CD4-positive, alpha-beta T cell (primary cell): Measurements from ENCODE around the gene SNX25. TPM values are rescaled to one million over a fixed set of nuclear protein-coding genes. Genes with fewer than 3 reads are reported as not detected.

Source experiments
- ATAC-seq: fragments of 200-7000 bp; cut with Tn5 transposase; one replicate; pipeline ENCODE4 v1.10.0; 2022; ENCODE audit warnings: mild to moderate bottlenecking; ENCODE audit not compliant: poor library complexity
- CTCF ChIA-PET: fragments of 350-600 bp; sonication (Branson Sonifier 250); formaldehyde crosslinking; loops from one replicate; lab custom pipeline; 2021; ENCODE audit warnings: antibody characterized with exemption, inconsistent platforms; lab: Charles Lee
- POLR2A ChIA-PET: fragments of 350-600 bp; sonication (Branson Sonifier 250); formaldehyde crosslinking; loops from one replicate; lab custom pipeline; 2021; ENCODE audit warnings: antibody characterized with exemption, inconsistent platforms; lab: Charles Lee
- DNase-seq, 14 experiments: peaks; one replicate each; pipeline ENCODE4 v3.0.0-alpha.2; 2013 to 2020; ENCODE audit warnings: mixed read lengths in 2 of 14
- H3K27ac ChIP-seq, 2 donors: one replicate each; pipeline versions ENCODE4 v1.5.1 to v1.7.0; 2013; ENCODE audit warnings: low read length in 2 of 2, low read depth in 1 of 2, mild to moderate bottlenecking in 1 of 2
- H3K27me3 ChIP-seq, 2 experiments: 1 replicate in 1 of 2; 2 replicates in 1 of 2; pipeline versions ENCODE4 v1.6.1 to v1.7.0; 2013; ENCODE audit warnings: low read length in 2 of 2, control low read depth in 1 of 2, mild to moderate bottlenecking in 1 of 2, moderate library complexity in 1 of 2; ENCODE audit not compliant: insufficient read depth in 2 of 2, control insufficient read depth in 1 of 2
- H3K36me3 ChIP-seq: one replicate; pipeline ENCODE4 v1.6.1; 2013; ENCODE audit warnings: low read length, control low read depth; ENCODE audit not compliant: insufficient read depth
- H3K4me1 ChIP-seq: one replicate; pipeline ENCODE4 v1.6.1; 2013; ENCODE audit warnings: low read length, control low read depth; ENCODE audit not compliant: insufficient read depth
- H3K4me3 ChIP-seq: one replicate; pipeline ENCODE4 v1.5.1; 2013; ENCODE audit warnings: mild to moderate bottlenecking, low read length, moderate library complexity
- H3K9me3 ChIP-seq, 2 experiments: 1 replicate in 1 of 2; 2 replicates in 1 of 2; pipeline versions ENCODE4 v1.6.1 to v1.7.0; 2013; ENCODE audit warnings: low read length in 2 of 2, mild to moderate bottlenecking in 2 of 2, control low read depth in 1 of 2, moderate library complexity in 1 of 2; ENCODE audit not compliant: control insufficient read depth in 1 of 2, insufficient read depth in 1 of 2
- H3K27ac Mint-ChIP-seq: one replicate; pipeline ENCODE4 v1.8.0; 2020; ENCODE audit warnings: mixed read lengths
- H3K27me3 Mint-ChIP-seq: one replicate; pipeline ENCODE4 v1.8.0; 2021; ENCODE audit warnings: mixed read lengths
- H3K36me3 Mint-ChIP-seq: one replicate; pipeline ENCODE4 v1.8.0; 2021; ENCODE audit warnings: low read depth, mixed read lengths
- H3K4me1 Mint-ChIP-seq: one replicate; pipeline ENCODE4 v1.8.0; 2021; ENCODE audit warnings: low read depth, mixed read lengths
- H3K4me3 Mint-ChIP-seq: one replicate; pipeline ENCODE4 v1.8.0; 2020; ENCODE audit warnings: mild to moderate bottlenecking, mixed read lengths
- H3K9me3 Mint-ChIP-seq: one replicate; pipeline ENCODE4 v1.8.0; 2020; ENCODE audit warnings: mixed read lengths
- CTCF ChIP-seq: fragments of 200-600 bp; IDR thresholded peaks from one replicate; pipeline ENCODE4 v1.8.0; 2022; ENCODE audit warnings: antibody characterized with exemption, mild to moderate bottlenecking
- intact Hi-C, 2 experiments: fragments of 100-400 bp; cut with DNase I in 1 of 2; cut with micrococcal nuclease in 1 of 2; formaldehyde crosslinking; loops; one replicate each; pipeline versions ENCODE4 v1.15.1 to v1.9.0; 2023 to 2025; cut with DNase I, micrococcal nuclease
- total RNA-seq, 174 experiments: library from RNA in 2 of 174; stranded (reverse) in 2 of 174; gene quantifications; one replicate each; pipeline ENCODE4 v1.2.3 and lab custom pipeline; 2021 to 2026

Gene SNX25
- total RNA-seq, 2 experiments from 2014 or later = 7.9 to 9.1 TPM

- ChIA-PET CTCF (no interaction called here), POLR2A (no interaction called here)
- DNase-seq (no peak), ATAC-seq (no peak)
- H3K27me3 Mint-ChIP-seq = no peaks in the 10 kb centered on the region
- Histone ChIP-seq H3K27ac (no peak overlapping the region), H3K4me3 (no peak overlapping the region), H3K27me3 (no peaks in the 10 kb centered on the region), H3K4me1 (no peaks in the 10 kb centered on the region), H3K9me3 (no peaks in the 10 kb centered on the region), H3K36me3 (peaks cover 3% of the 10 kb centered on the region)
- no peaks in the 10 kb centered on the region for H3K36me3 Mint-ChIP-seq
- TF ChIP-seq CTCF = no peak
- no peak overlapping the region for H3K27ac Mint-ChIP-seq
- no peaks in the 10 kb centered on the region for H3K9me3 Mint-ChIP-seq
- intact Hi-C loops = no loop called here
- peaks cover 2% of the 10 kb centered on the region for H3K4me1 Mint-ChIP-seq
- no peak overlapping the region for H3K4me3 Mint-ChIP-seq
Measured at GRCh38 chr4:185224597-185224996, 15.2 kb downstream of the SNX25 start.

- ChIA-PET CTCF (no interaction called here), POLR2A (no interaction called here)
- Mint-ChIP-seq H3K4me3 (no peak overlapping the region), H3K27ac (no peak overlapping the region), H3K9me3 (no peaks in the 10 kb centered on the region), H3K4me1 (no peaks in the 10 kb centered on the region), H3K36me3 (no peaks in the 10 kb centered on the region), H3K27me3 (no peaks in the 10 kb centered on the region)
- TF ChIP-seq CTCF = no peak
- ATAC-seq (no peak), DNase-seq (no peak)
- no peaks in the 10 kb centered on the region for H3K27me3 ChIP-seq
- H3K9me3 ChIP-seq = no peaks in the 10 kb centered on the region
- H3K27ac ChIP-seq = no peak overlapping the region
- H3K36me3 ChIP-seq = peaks cover 3% of the 10 kb centered on the region
- intact Hi-C loops = no loop called here
- H3K4me3 ChIP-seq = no peak overlapping the region
- no peaks in the 10 kb centered on the region for H3K4me1 ChIP-seq
Measured at GRCh38 chr4:185225940-185226339, 16.5 kb downstream of the SNX25 start.

- Histone ChIP-seq H3K9me3 (no peaks in the 10 kb centered on the region), H3K27ac (no peak overlapping the region), H3K4me3 (no peak overlapping the region), H3K36me3 (peaks cover 3% of the 10 kb centered on the region), H3K4me1 (no peaks in the 10 kb centered on the region), H3K27me3 (no peaks in the 10 kb centered on the region)
- POLR2A ChIA-PET = no interaction called here
- no peaks in the 10 kb centered on the region for H3K27me3 Mint-ChIP-seq
- CTCF ChIA-PET = no interaction called here
- H3K36me3 Mint-ChIP-seq = no peaks in the 10 kb centered on the region
- no peak overlapping the region for H3K4me3 Mint-ChIP-seq
- intact Hi-C loops = no loop called here
- DNase-seq (no peak), ATAC-seq (no peak)
- no peaks in the 10 kb centered on the region for H3K4me1 Mint-ChIP-seq
- no peak overlapping the region for H3K27ac Mint-ChIP-seq
- no peak for TF ChIP-seq CTCF
- H3K9me3 Mint-ChIP-seq = no peaks in the 10 kb centered on the region
Measured at GRCh38 chr4:185227131-185227551, 17.7 kb downstream of the SNX25 start.
